Endothelial cell of umbilical vein (primary cell): Measurements from ENCODE around the gene SCYGR1. TPM values are rescaled to one million over a fixed set of nuclear protein-coding genes. Genes with fewer than 3 reads are reported as not detected.

Experiments
- BruUV-seq: library from RNA; stranded (reverse); fragments of 400-500 nt; replicated peaks from 2 replicates; lab custom pipeline; 2021; lab: Mats Ljungman, UMichigan
- CTCF ChIA-PET: fragments of 300-600, 350-600 bp; sonication (Branson Sonifier 250); formaldehyde crosslinking; loops from one replicate; lab custom pipeline; 2021; ENCODE audit warnings: antibody characterized with exemption, inconsistent platforms; lab: Charles Lee
- POLR2A ChIA-PET: fragments of 300-600, 350-600 bp; sonication (Branson Sonifier 250); formaldehyde crosslinking; loops from one replicate; lab custom pipeline; 2021; ENCODE audit warnings: antibody characterized with exemption, inconsistent platforms; lab: Charles Lee
- DNase-seq: peaks from one replicate; pipeline ENCODE4 v3.0.0-alpha.2; 2011; ENCODE audit warnings: low read depth, low spot score
- FAIRE-seq: peaks from 2 replicates; lab custom pipeline; 2011; peaks lifted over from hg19 to GRCh38; lab: Jason Lieb, UNC
- H2AFZ ChIP-seq: 2 replicates; pipeline ENCODE4 v1.6.0; 2012; ENCODE audit warnings: low read depth, low read length, control low read depth, inconsistent platforms
- H3K27ac ChIP-seq: 2 replicates; pipeline ENCODE4 v1.5.1; 2011; ENCODE audit warnings: low read depth, mild to moderate bottlenecking, control low read depth, low read length, moderate library complexity; ENCODE audit not compliant: insufficient read depth
- H3K27me3 ChIP-seq, 2 experiments: 2 replicates each; pipeline versions ENCODE4 v1.6.0 to v1.6.1; 2011; ENCODE audit warnings: low read length in 2 of 2, mixed read lengths in 1 of 2; ENCODE audit not compliant: control insufficient read depth in 2 of 2, insufficient read depth in 2 of 2
- H3K36me3 ChIP-seq, 2 experiments: 2 replicates in 1 of 2; 3 replicates in 1 of 2; pipeline ENCODE4 v1.5.1; 2011; ENCODE audit warnings: low read length in 2 of 2, mild to moderate bottlenecking in 1 of 2, moderate library complexity in 1 of 2; ENCODE audit not compliant: control insufficient read depth in 2 of 2, insufficient read depth in 2 of 2; ENCODE audit errors: extremely low read depth in 1 of 2
- H3K4me1 ChIP-seq: 3 replicates; pipeline ENCODE4 v1.5.1; 2011; ENCODE audit warnings: mild to moderate bottlenecking, low read length; ENCODE audit not compliant: control insufficient read depth, insufficient read depth; ENCODE audit errors: extremely low read depth
- H3K4me2 ChIP-seq: 2 replicates; pipeline ENCODE4 v1.6.1; 2011; ENCODE audit warnings: low read length, control low read depth, mixed read lengths; ENCODE audit not compliant: insufficient read depth
- H3K4me3 ChIP-seq, 3 experiments: fragments of 200-600 bp in 1 of 3; sonication (generic), shearing (Covaris generic) in 1 of 3; replicated peaks in 1 of 3; 2 replicates each; pipeline ENCODE4 v1.5.1; 2011 to 2016; ENCODE audit warnings: control low read depth in 3 of 3, low read length in 3 of 3, mild to moderate bottlenecking in 2 of 3, inconsistent platforms in 1 of 3, low read depth in 1 of 3, moderate library complexity in 1 of 3; ENCODE audit not compliant: insufficient read depth in 1 of 3
- H3K79me2 ChIP-seq: 2 replicates; pipeline ENCODE4 v1.6.0; 2012; ENCODE audit warnings: low read length, inconsistent platforms; ENCODE audit not compliant: control insufficient read depth, insufficient read depth
- H3K9ac ChIP-seq: replicated peaks from 2 replicates; pipeline ENCODE3; 2011; ENCODE audit warnings: low read length, control low read depth; ENCODE audit not compliant: insufficient read depth; ENCODE audit errors: extremely low read depth
- H3K9me1 ChIP-seq: replicated peaks from 3 replicates; pipeline ENCODE4 v1.6.0; 2011; ENCODE audit warnings: mild to moderate bottlenecking, low read length; ENCODE audit not compliant: control insufficient read depth, insufficient read depth; ENCODE audit errors: extremely low read depth
- H3K9me3 ChIP-seq: replicated peaks from 2 replicates; pipeline ENCODE4 v1.5.1; 2012; ENCODE audit warnings: low read length, inconsistent platforms; ENCODE audit not compliant: control insufficient read depth, insufficient read depth
- H4K20me1 ChIP-seq: replicated peaks from 2 replicates; pipeline ENCODE3; 2011; ENCODE audit warnings: mild to moderate bottlenecking, low read length; ENCODE audit not compliant: control insufficient read depth, insufficient read depth; ENCODE audit errors: extremely low read depth
- CTCF ChIP-seq, 2 donors: IDR thresholded peaks; 1 replicate in 1 of 2; 2 replicates in 1 of 2; pipeline ENCODE4 v1.5.1; 2011; ENCODE audit warnings: low read length in 2 of 2, mild to moderate bottlenecking in 2 of 2, moderate library complexity in 2 of 2, control low read depth in 1 of 2, inconsistent platforms in 1 of 2, low read depth in 1 of 2; ENCODE audit not compliant: insufficient read depth in 1 of 2; ENCODE audit errors: extremely low read depth in 1 of 2
- EZH2 ChIP-seq: IDR thresholded peaks from 2 replicates; pipeline ENCODE4 v1.6.1; 2012; ENCODE audit warnings: borderline replicate concordance, low read depth, mild to moderate bottlenecking, moderate library complexity, low read length, inconsistent platforms; ENCODE audit not compliant: severe bottlenecking
- FOS ChIP-seq: IDR thresholded peaks from 2 replicates; pipeline ENCODE4 v1.6.1; 2011; ENCODE audit warnings: mild to moderate bottlenecking, low read length, moderate library complexity, borderline replicate concordance; ENCODE audit not compliant: insufficient read depth
- GATA2 ChIP-seq: IDR thresholded peaks from 2 replicates; pipeline ENCODE4 v1.7.0; 2011; ENCODE audit warnings: low read depth, mild to moderate bottlenecking, moderate library complexity, mixed read lengths, low read length; ENCODE audit not compliant: insufficient read length, insufficient read depth
- JUN ChIP-seq: IDR thresholded peaks from 2 replicates; pipeline ENCODE4 v1.6.1; 2011; ENCODE audit warnings: borderline replicate concordance, low read depth; ENCODE audit not compliant: insufficient read length, insufficient read depth
- MAX ChIP-seq: IDR thresholded peaks from 2 replicates; pipeline ENCODE4 v1.6.1; 2011; ENCODE audit not compliant: insufficient read depth, insufficient read length
- MYC ChIP-seq: IDR thresholded peaks from one replicate; pipeline ENCODE4 v1.6.1; 2011; ENCODE audit warnings: mild to moderate bottlenecking, low read depth, low read length
- POLR2A ChIP-seq: IDR thresholded peaks from 2 replicates; pipeline ENCODE4 v1.6.1; 2012; ENCODE audit warnings: low read depth, mild to moderate bottlenecking, control low read depth, low read length
- POLR2AphosphoS5 ChIP-seq: IDR thresholded peaks from 2 replicates; pipeline ENCODE4 v1.6.1; 2012; ENCODE audit warnings: low read depth, mild to moderate bottlenecking, control low read depth, low read length, moderate library complexity; ENCODE audit not compliant: insufficient read depth
- dilution Hi-C: fragments of 300-500 bp; cut with MboI; formaldehyde crosslinking; loops from one replicate; pipeline ENCODE4 v1.15.0; 2019; ENCODE audit warnings: low sequenced_read_pairs; ENCODE audit not compliant: extremely low pct_ligation_motif_present
- intact Hi-C: fragments of 100-400 bp; cut with micrococcal nuclease; formaldehyde crosslinking; loops from one replicate; pipeline ENCODE4 v1.10.0; 2022
- polyA plus RNA-seq, 4 experiments: library from polyadenylated mRNA; depleted of rRNA in 3 of 4; stranded (reverse) in 3 of 4; unstranded in 1 of 4; fragments of >200 nt; gene quantifications; 2 replicates each; pipeline versions ENCODE4 v1.2.1 to v1.2.3, GENCODE V29; 2011 to 2012; ENCODE audit warnings: missing spikeins in 1 of 4
- total RNA-seq: library from RNA; stranded (reverse); gene quantifications from 2 replicates; pipeline ENCODE4 v1.2.3, GENCODE V29; 2021

The SCYGR1 gene
- total and polyA plus RNA-seq, 2 donors (not counting 3 experiments of a cell fraction or from before 2014, with no cell fraction given) = not detected

- ChIA-PET CTCF (no interaction called here), POLR2A (no interaction called here)
- no TSS peak for BruUV-seq
- dilution Hi-C loops (no loop called here), intact Hi-C loops (no loop called here)
- no peaks in the 10 kb centered on the region for H3K36me3 ChIP-seq
- no peaks in the 10 kb centered on the region for H3K79me2 ChIP-seq
- no peak for DNase-seq
- H3K4me3 ChIP-seq = no peak overlapping the region
- no peak for TF ChIP-seq POLR2AphosphoS5
- no peak for TF ChIP-seq POLR2A
- no peak for TF ChIP-seq MAX
- no peak for TF ChIP-seq JUN
- no peak for TF ChIP-seq EZH2
- no peak for TF ChIP-seq FOS
- no peak for TF ChIP-seq CTCF (IDR thresholded peaks at IDR 0.05; ENCODE audit: extremely low read depth in 1 of 2, insufficient read depth in 1 of 2, low read depth in 1 of 2, low read length in 2 of 2)
- H3K4me2 ChIP-seq = no peak overlapping the region
- no peaks in the 10 kb centered on the region for H3K27me3 ChIP-seq
- no peak overlapping the region for H3K27ac ChIP-seq
- H3K9ac ChIP-seq = no peak overlapping the region
- H3K9me3 ChIP-seq = no peaks in the 10 kb centered on the region
- no peaks in the 10 kb centered on the region for H4K20me1 ChIP-seq
- H2AFZ ChIP-seq = no peak overlapping the region
- no peak for FAIRE-seq
- H3K9me1 ChIP-seq = no peaks in the 10 kb centered on the region
- no peaks in the 10 kb centered on the region for H3K4me1 ChIP-seq
Measured at GRCh38 chr2:227395556-227395955, 7.8 kb upstream of the SCYGR1 start.

GRCh38 chr2:227394401-227394800 lies 6.7 kb upstream of the SCYGR1 start:
- DNase-seq (no peak), FAIRE-seq (no peak)
- dilution Hi-C loops (no loop called here), intact Hi-C loops (no loop called here)
- Histone ChIP-seq H3K9me1 (no peaks in the 10 kb centered on the region), H3K4me2 (no peak overlapping the region), H3K9ac (no peak overlapping the region), H2AFZ (no peak overlapping the region), H4K20me1 (no peaks in the 10 kb centered on the region), H3K4me1 (no peaks in the 10 kb centered on the region), H3K27ac (no peak overlapping the region), H3K36me3 (no peaks in the 10 kb centered on the region), H3K27me3 (no peaks in the 10 kb centered on the region), H3K4me3 (no peak overlapping the region), H3K79me2 (no peaks in the 10 kb centered on the region), H3K9me3 (no peaks in the 10 kb centered on the region)
- POLR2A ChIA-PET = no interaction called here
- no TSS peak for BruUV-seq
- CTCF ChIA-PET = no interaction called here
- TF ChIP-seq POLR2AphosphoS5 = no peak
- no peak for TF ChIP-seq GATA2
- TF ChIP-seq MAX = no peak
- no peak for TF ChIP-seq JUN
- TF ChIP-seq FOS = no peak
- TF ChIP-seq EZH2 = no peak
- no peak for TF ChIP-seq MYC
- no peak for TF ChIP-seq POLR2A
- TF ChIP-seq CTCF (IDR thresholded peaks at IDR 0.05; ENCODE audit: extremely low read depth in 1 of 2, insufficient read depth in 1 of 2, low read depth in 1 of 2, low read length in 2 of 2) = no peak
